GM19324 (cell line): ENCODE results near the gene LEF1.
"Not testable (repeated sequence)": the region's sequence is repeated elsewhere in the genome, so short reads cannot be mapped to it uniquely, and the experiment has no call there.

ENCODE experiments used
- ATAC-seq: cut with Tn5 transposase; IDR thresholded peaks from one replicate; pipeline ENCODE4 v1.9.1; 2021; ENCODE audit warnings: mild to moderate bottlenecking, moderate library complexity; ENCODE audit not compliant: unreplicated experiment, low FRiP score

The LEF1 gene

GRCh38 chr4:108044951-108045686 lies 123.6 kb downstream of the LEF1 start:
- ATAC-seq: no peak

GRCh38 chr4:108043526-108043925 lies 125.2 kb downstream of the LEF1 start:
- ATAC-seq: no peak

DNA sequence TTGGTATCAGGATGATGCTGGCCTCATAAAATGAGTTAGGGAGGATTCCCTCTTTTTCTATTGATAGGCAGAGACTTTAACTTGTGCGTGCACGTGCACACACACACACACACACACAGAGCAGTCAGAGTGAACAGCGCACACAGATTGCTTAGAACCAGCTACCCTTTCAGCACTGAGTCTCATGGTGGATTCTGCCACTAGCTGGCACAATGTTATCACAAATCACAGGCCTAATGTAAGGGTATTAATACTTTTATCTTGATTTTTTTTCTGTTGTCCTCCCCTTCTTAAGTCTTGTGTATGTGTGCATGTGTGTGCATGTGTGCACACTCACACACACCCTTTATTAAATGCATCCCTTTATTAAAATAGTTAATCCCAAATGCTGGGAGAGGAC lies 125.8 kb downstream of the LEF1 start:
- ATAC-seq: no peak

GRCh38 chr4:108037884-108038283 lies 130.8 kb downstream of the LEF1 start:
- no peak for ATAC-seq

GRCh38 chr4:108036213-108036612 lies 132.5 kb downstream of the LEF1 start:
- peak; percentile 81 for ATAC-seq

DNA sequence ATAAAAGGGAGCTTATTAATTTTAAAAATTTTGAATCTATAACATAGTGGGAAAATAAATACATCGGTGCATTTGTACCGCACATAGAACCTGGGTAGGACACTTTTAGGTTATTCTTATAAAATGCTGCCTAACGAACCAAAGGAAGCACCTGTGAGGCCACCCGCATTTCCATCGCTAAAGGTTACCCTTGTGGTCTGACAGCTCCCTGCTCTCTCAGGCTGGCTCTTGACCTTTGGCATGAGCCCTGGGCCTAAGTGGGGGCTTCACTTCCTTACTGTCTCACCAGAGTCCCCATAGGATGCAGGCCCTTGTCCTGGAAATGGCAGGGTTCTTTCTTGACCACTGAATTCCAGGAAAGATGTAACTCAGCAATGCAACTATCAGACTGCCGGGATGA lies 133.0 kb downstream of the LEF1 start:
- no peak for ATAC-seq

- no peak for ATAC-seq
Measured at GRCh38 chr4:108034565-108034964, 134.2 kb downstream of the LEF1 start.

DNA sequence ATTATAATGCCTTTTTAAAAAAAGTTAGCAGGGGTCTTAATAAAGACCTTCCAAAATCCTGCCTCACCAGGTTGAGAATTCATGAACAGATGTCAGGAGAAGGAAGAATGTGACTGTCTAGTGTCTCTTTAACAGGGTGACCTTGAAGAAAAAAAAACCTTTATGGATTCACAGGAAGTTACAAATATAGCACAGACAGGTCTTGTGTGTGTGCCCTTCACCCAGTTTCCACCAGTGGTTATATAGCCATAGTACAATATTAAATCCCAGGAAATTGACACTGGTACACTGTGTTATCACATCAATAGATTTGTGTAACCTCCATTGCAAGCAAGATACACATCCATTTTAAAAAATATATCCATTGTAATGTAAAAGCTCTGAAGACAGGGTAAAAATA lies 135.4 kb downstream of the LEF1 start:
- no peak for ATAC-seq

DNA sequence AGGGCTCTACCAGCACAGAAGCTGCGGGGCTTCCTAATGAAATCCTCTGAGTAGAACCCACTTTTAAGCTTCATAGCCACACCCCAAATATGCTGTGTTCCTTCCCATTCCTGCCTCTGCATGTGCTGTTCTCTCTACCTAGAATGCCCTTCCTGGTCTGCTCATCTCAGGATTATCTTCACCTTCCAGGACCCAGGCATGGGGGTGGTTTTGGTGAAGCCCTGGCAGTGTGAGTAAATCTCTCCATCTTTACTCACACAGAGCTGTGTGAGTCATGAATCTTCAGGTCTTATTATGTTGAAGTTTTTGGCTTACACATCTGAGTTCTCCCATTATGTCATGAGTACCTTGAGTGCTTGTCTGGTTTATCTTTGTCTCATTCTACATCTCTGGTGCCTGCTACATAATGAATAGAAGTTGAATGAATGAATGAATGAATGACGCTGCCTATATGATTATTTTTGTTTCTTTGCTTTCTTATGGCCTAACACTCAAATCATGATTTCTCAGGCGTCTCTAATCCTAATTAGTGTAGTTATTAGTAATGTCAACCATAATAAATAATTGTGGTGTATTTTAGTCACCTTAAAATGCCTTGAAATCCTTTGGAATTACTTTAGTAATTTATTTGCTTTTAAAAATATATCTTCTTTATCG lies 137.2 kb downstream of the LEF1 start:
- ATAC-seq: no peak

DNA sequence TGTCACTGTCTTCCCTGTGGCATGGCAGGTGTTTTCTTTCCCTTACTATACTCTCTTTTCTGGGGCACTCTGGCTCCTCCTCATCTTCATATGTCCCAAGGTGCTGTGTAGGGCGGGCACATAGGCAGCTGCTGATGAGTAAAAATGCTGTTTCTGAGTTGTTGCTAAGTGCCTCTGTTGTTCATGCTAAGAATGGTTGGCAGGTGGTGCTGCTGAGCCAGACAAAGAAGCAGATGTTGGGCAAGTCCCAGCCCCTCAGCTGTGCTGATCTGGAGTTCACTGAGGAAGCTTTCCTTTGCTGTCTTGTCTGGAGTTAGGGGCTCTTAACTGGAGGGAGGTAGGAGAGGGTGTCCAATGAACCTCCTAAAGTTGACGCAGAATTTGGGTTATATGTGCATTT lies 138.4 kb downstream of the LEF1 start:
- ATAC-seq: no peak

GRCh38 chr4:108029731-108030130 lies 139.0 kb downstream of the LEF1 start:
- no peak for ATAC-seq

DNA sequence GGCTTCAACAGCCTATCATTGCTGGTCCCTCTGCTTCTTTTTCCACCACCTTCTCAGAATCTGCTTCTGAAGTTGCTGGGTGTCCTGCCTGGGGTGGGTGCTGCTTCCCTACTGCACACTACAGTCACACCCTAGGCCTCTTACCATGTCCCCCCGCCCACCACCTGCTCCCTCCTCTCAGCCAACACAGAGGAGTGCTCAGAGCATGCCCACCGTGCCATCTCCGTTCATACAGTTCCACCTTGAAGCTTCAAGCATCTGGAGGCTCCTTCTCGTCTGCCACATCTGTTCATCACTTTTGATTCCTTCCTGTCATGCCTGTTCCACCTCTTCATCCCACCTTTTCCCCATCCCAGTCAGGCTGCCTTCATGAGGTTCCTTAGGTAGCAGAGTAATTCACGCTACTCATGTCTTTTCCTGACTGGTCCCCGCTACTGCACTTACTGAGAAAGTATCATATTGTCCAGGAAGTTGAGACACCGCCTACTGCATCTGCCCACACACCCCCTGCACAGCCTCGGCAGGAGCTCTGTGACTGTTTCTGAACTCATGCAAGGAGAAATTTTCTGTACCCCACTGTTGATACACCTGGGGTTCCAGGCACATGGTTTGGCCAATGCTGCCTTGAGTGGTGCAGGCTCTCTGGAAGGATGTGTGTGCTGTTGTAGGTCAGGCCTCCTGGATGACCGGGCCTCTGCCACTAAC lies 139.6 kb downstream of the LEF1 start:
- no peak for ATAC-seq

GRCh38 chr4:108024878-108025165 lies 143.9 kb downstream of the LEF1 start:
- ATAC-seq: no peak

GRCh38 chr4:108024085-108024877 lies 144.5 kb downstream of the LEF1 start:
- no peak for ATAC-seq

DNA sequence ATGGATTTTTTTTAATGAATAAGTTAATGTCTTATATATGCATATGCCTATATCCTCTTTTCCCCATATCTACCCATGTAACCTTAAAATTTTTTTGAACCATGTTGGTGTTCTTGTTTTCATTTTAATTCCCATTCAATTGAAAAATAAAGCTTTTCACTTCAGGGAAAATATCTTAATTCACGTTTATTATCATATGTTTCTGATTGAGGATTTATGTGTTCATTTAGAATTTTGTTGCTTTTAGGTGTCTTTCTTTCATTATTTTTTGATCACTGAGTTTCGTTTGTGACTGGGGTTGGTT lies 149.9 kb downstream of the LEF1 start:
- no peak for ATAC-seq

DNA sequence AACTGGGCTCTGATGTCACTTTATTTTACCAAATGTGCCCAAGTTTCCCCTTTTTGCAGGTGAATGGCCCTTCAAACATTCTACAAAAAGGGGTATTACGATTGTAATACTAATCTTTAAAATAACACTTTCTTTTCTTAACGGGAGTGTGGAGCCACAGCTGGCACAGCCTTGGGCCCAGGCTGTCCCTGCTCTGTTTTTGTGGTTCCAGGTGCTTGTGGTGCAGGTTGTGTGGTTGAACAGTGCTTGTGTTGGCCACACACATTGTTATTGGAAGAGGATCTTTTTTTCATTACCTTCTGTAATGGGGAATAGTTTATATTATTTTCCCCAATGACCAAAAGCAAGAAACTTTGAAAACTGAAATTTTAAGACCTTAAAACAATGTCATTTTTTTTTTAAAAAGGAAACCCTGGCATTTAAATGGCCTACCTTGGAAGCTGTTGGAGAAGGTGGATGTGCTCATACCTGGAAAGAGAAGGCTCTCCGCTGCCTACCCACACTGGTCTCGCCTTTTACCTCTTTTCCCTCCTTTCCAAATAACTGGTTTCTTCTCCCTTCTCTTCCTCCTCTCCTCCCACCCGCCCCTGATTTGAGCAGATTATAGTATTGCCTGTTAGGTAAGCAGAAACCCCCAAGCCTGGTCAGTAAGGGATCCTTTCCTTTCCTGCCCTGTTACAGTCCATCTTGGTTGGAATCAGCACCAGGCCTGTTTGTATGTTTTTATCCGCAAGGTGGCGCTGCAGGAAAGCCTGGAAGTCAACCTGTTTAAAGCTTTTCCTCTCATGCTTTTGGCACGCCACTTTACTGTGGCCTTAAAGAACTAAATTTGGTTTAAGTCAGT lies 150.5 kb downstream of the LEF1 start:
- no peak for ATAC-seq

- no peak for ATAC-seq
Measured at GRCh38 chr4:108013955-108014354, 154.8 kb downstream of the LEF1 start.

GRCh38 chr4:108013327-108013726 lies 155.4 kb downstream of the LEF1 start:
- ATAC-seq: no peak

DNA sequence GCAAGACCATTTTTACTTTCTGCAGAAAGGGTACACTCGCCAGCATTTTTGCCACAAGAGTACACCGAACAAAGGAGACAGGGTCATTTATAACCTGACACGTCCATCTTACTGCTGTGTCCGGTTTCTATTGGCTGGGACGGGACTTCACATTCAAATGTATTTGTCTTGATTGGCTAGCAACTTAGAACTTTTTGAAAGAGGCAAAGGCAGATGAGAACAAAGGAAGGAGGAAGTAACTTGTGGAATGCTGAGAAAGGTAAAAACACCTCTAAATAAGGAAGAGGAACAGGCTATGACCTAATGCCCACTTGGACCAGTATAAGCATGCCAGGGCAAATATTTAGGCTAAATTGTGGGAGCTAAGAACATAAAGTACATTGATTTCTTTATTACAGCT lies 156.3 kb downstream of the LEF1 start:
- ATAC-seq: not testable (repeated sequence)

DNA sequence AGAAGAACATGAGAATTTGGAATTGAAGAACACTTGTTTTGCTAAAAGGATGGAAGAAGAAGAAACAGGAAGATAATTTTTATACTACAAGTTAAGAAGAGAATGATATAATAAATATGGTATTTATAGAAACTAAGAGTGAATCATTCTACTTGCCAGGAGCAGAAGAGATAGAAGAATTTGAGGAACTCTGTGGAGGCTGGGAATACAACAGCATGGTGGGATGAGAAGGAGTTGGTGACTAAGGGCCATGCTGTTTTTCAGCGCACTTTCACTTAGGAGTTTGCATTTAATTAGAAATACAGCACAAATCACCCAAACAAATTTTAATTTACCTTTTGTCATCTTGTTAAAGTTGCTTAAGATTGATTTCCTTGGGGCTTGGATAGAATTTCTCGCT lies 158.6 kb downstream of the LEF1 start:
- ATAC-seq: no peak
